Lung (tissue), 12 donors: ENCODE results near the gene DHDH. TPM values are rescaled to one million over a fixed set of nuclear protein-coding genes. Genes with fewer than 3 reads are reported as not detected.

Source experiments
- ATAC-seq: fragments of 200-7000 bp; cut with Tn5 transposase; one replicate; pipeline ENCODE4 v1.9.1; 2020; ENCODE audit warnings: moderate number of reproducible peaks; ENCODE audit not compliant: insufficient read depth, low FRiP score
- DNase-seq, 3 donors: peaks; one replicate each; pipeline ENCODE4 v3.0.0-alpha.2; 2013 to 2017
- H3K27ac ChIP-seq, 2 donors: one replicate each; pipeline ENCODE4 v1.5.1; 2013; ENCODE audit warnings: mild to moderate bottlenecking in 2 of 2, moderate library complexity in 2 of 2, control low read depth in 1 of 2, inconsistent platforms in 1 of 2, low read depth in 1 of 2, low read length in 1 of 2
- H3K27me3 ChIP-seq, 3 donors: one replicate each; pipeline ENCODE4 v1.5.1; 2013; ENCODE audit warnings: low read length in 2 of 3; ENCODE audit not compliant: control insufficient read depth in 3 of 3, insufficient read depth in 3 of 3
- H3K36me3 ChIP-seq, 4 donors: one replicate each; pipeline ENCODE4 v1.5.1; 2013; ENCODE audit warnings: low read length in 4 of 4, mild to moderate bottlenecking in 1 of 4, moderate library complexity in 1 of 4; ENCODE audit not compliant: control insufficient read depth in 4 of 4, insufficient read depth in 4 of 4
- H3K4me1 ChIP-seq, 5 donors: one replicate each; pipeline ENCODE4 v1.5.1; 2013; ENCODE audit warnings: low read length in 5 of 5, mild to moderate bottlenecking in 2 of 5, moderate library complexity in 1 of 5; ENCODE audit not compliant: control insufficient read depth in 5 of 5, insufficient read depth in 5 of 5
- H3K4me3 ChIP-seq: one replicate; pipeline ENCODE4 v1.5.1; 2013; ENCODE audit warnings: mild to moderate bottlenecking, control low read depth, moderate library complexity
- H3K9ac ChIP-seq, 2 donors: one replicate each; pipeline ENCODE4 v1.5.1; 2013; ENCODE audit warnings: low read length in 2 of 2, control low read depth in 1 of 2; ENCODE audit not compliant: insufficient read depth in 1 of 2
- H3K9me3 ChIP-seq, 4 donors: one replicate each; pipeline ENCODE4 v1.5.1; 2013; ENCODE audit warnings: low read length in 3 of 4, mild to moderate bottlenecking in 1 of 4, moderate library complexity in 1 of 4; ENCODE audit not compliant: control insufficient read depth in 4 of 4, insufficient read depth in 3 of 4
- WGBS, 2 donors: extraction: QIAGEN DNeasy Blood & Tissue Kit; methylation state at CpG; one replicate each; pipeline ENCODE4 v1.1.7; 2013; 5-methylcytosine and 5-hydroxymethylcytosine counted together
- polyA plus RNA-seq, 2 donors: library from polyadenylated mRNA; stranded (reverse); fragments of 200-250 nt; gene quantifications; one replicate each; pipeline ENCODE4 v1.2.1, GENCODE V29; 2013
- total RNA-seq, 2 donors: library from RNA; depleted of rRNA in 1 of 2; stranded (reverse); fragments of >200 nt in 1 of 2; gene quantifications; one replicate each; pipeline ENCODE4 v1.2.1, GENCODE V29; 2014 to 2021
- TF ChIP-seq, protein P1 (sequence below): IDR thresholded peaks from 2 replicates; pipeline ENCODE4 v1.5.1; 2012; ENCODE audit warnings: mild to moderate bottlenecking; ENCODE audit errors: control extremely low read depth, extremely low read depth
- donor health status: control.
- donor health status: control.
- donor health status: Bipolar disorder and iron deficiency.
- donor health status: healthy.
- donor health status: DM: yes; HTN: yes; CAD: no.

The DHDH gene
- total and polyA plus RNA-seq, 4 donors: 0.51 to 6.0 (median 1.9) TPM

DNA sequence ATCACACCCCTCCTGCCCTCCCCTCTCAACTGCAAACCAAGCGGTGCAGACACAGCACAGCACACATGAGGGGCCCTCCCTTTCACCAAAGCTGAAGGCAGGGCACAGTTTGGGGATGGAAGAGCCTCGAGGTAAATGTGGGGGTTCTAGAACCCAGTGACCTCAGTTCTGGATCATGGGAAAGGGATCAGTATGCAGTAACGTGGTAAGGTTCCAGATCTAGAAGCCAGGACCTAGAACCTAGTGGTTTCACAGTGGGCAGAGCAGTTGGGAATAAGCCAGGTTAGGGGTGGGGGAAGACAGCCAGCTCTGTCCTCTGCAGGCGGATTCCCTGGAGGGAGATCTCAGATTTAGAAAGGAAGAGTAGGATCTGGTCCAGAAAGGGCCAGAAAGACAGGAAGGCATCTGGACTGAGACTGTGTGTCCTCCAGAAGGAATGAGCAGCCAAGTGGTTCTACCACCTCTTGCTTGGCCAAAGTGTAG lies 34.7 kb downstream of the DHDH start:
- Histone ChIP-seq H3K27me3 (no peaks in the 10 kb centered on the region), H3K9ac (no peak overlapping the region), H3K9me3 (no peaks in the 10 kb centered on the region), H3K27ac (peak overlapping the region in 1 of 2 donors; percentile 55), H3K36me3 (peaks cover 10 to 51% (median 22%) of the 10 kb centered on the region in 4 donors), H3K4me1 (peaks cover 3 to 27% (median 14%) of the 10 kb centered on the region in 5 donors), H3K4me3 (no peak overlapping the region)
- ATAC-seq (no peak), DNase-seq (no peak)
- 66 to 76% methylated on average over 4 of the region's 4 CpGs for WGBS, 2 donors
- TF ChIP-seq, protein P1, sequence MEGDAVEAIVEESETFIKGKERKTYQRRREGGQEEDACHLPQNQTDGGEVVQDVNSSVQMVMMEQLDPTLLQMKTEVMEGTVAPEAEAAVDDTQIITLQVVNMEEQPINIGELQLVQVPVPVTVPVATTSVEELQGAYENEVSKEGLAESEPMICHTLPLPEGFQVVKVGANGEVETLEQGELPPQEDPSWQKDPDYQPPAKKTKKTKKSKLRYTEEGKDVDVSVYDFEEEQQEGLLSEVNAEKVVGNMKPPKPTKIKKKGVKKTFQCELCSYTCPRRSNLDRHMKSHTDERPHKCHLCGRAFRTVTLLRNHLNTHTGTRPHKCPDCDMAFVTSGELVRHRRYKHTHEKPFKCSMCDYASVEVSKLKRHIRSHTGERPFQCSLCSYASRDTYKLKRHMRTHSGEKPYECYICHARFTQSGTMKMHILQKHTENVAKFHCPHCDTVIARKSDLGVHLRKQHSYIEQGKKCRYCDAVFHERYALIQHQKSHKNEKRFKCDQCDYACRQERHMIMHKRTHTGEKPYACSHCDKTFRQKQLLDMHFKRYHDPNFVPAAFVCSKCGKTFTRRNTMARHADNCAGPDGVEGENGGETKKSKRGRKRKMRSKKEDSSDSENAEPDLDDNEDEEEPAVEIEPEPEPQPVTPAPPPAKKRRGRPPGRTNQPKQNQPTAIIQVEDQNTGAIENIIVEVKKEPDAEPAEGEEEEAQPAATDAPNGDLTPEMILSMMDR: no peak

DNA sequence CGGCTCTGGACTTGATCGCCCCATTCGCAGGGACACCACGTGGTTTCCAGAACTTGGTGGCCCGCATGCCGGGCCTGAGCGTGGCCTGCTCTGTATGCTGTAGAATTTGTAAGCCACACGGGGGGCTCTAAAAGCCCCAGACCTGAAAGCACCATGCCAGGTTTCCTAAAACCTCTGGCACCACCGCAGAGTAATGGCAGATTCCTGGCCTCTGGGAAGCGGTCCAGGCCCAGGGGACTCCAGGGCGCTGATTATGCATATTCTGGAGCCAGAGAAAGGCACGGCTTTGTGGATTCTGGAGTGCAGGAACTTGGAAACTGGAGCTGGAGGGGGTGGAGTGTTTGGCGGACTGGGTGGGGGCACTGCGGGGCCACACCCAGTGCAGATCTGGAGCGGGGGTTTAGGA lies 35.3 kb downstream of the DHDH start:
- Histone ChIP-seq H3K9ac (no peak overlapping the region), H3K9me3 (no peaks in the 10 kb centered on the region), H3K27me3 (no peaks in the 10 kb centered on the region), H3K4me3 (no peak overlapping the region), H3K27ac (no peak overlapping the region), H3K4me1 (peaks cover 0 to 21% (median 8%) of the 10 kb centered on the region in 5 donors), H3K36me3 (peaks cover 12 to 53% (median 24%) of the 10 kb centered on the region in 4 donors)
- WGBS, 2 donors: 88 to 93% methylated on average over 15 of the region's 15 CpGs
- ATAC-seq: no peak
- DNase-seq: no peak
- TF ChIP-seq, protein P1: no peak

DNA sequence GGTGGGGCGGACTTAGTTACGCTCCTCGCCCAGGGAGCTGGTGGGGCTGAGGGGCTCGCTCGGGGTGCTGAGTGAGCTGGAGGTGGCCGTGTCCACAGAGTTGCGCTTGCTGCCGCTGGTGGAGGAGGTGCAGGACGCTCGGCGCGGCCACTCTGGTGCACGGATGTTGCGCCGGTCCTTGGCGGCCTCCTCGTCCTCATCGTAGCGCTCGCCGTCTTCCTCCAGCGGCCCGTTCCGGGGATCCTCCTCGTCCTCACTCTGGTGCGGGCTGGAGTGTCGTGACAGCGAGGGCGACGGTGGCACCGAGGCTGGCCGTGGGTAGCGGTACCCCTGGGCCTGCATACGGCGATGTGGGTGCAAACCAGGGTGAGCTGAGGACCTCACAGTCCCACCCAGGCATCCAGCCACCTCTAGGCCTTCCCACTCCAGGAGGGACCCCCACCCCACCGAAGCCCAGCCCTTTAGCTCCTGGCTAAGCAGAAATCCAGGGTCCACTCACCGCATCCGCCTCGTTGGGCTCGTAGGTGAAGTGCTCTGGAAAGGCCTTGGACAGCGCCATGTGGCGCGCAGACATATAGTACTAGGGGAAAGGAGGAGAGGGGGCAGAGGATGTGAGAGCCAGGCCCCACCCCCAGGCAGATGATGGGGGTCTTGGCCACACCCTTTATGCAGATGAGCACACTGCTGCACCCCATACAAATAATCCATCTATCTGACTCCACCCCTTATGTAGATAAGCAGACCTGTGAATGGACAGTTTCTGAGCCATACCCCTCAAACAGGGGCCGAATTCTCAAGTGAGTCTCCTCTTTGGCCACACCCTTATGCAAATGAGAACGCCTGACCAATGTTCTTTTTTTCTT lies 36.0 kb downstream of the DHDH start:
- WGBS, 2 donors: 94 to 97% methylated on average over 44 to 45 of the region's 45 CpGs
- H3K9me3 ChIP-seq: no peaks in the 10 kb centered on the region
- ATAC-seq (no peak), DNase-seq (no peak)
- H3K4me3 ChIP-seq: no peak overlapping the region
- H3K27ac ChIP-seq: no peak overlapping the region
- H3K36me3 ChIP-seq: peaks cover 14 to 60% (median 29%) of the 10 kb centered on the region in 4 donors
- peaks cover 0 to 14% (median 2%) of the 10 kb centered on the region in 5 donors for H3K4me1 ChIP-seq
- H3K9ac ChIP-seq: no peak overlapping the region
- H3K27me3 ChIP-seq: no peaks in the 10 kb centered on the region
- TF ChIP-seq, protein P1: no peak
